HG03280 (cell line): ENCODE measurements around the gene EZH2.
A peak's percentile ranks its signal among the peaks of the same experiment; 100 is the strongest.

Experiments used
- ATAC-seq: cut with Tn5 transposase; IDR thresholded peaks from one replicate; pipeline ENCODE4 v1.9.1; 2021; ENCODE audit warnings: mild to moderate bottlenecking, moderate library complexity; ENCODE audit not compliant: unreplicated experiment

EZH2 gene

GRCh38 chr7:148901178-148901577 is 17.1 kb upstream of the EZH2 start:
- ATAC-seq, result no peak

GRCh38 chr7:148898845-148899484 is 14.9 kb upstream of the EZH2 start:
- ATAC-seq, result no peak

GRCh38 chr7:148894591-148894990 is 10.5 kb upstream of the EZH2 start:
- no peak for ATAC-seq

GRCh38 chr7:148893071-148893470 is 9.0 kb upstream of the EZH2 start:
- ATAC-seq, result no peak

GRCh38 chr7:148888300-148888699 is 4.2 kb upstream of the EZH2 start:
- ATAC-seq, result no peak

- no peak for ATAC-seq
Measured at GRCh38 chr7:148886844-148887243, 2.8 kb upstream of the EZH2 start.

GRCh38 chr7:148884299-148885022 is 370 bp upstream of the EZH2 start:
- peak; percentile 89 for ATAC-seq

GRCh38 chr7:148883266-148884048 is 634 bp downstream of the EZH2 start:
- peak; percentile 24 for ATAC-seq

GRCh38 chr7:148882841-148883265 is 1.2 kb downstream of the EZH2 start:
- no peak for ATAC-seq

- no peak for ATAC-seq
Measured at GRCh38 chr7:148882192-148882591, 1.9 kb downstream of the EZH2 start.

- ATAC-seq, result no peak
Measured at GRCh38 chr7:148878317-148878716, 5.8 kb downstream of the EZH2 start.

- no peak for ATAC-seq
Measured at GRCh38 chr7:148877517-148877916, 6.6 kb downstream of the EZH2 start.

- ATAC-seq, result no peak
Measured at GRCh38 chr7:148872188-148872587, 11.9 kb downstream of the EZH2 start.

- ATAC-seq, result no peak
Measured at GRCh38 chr7:148871551-148871950, 12.5 kb downstream of the EZH2 start.

GRCh38 chr7:148871030-148871429 is 13.1 kb downstream of the EZH2 start:
- no peak for ATAC-seq

GRCh38 chr7:148868378-148868674 is 15.8 kb downstream of the EZH2 start:
- no peak for ATAC-seq

GRCh38 chr7:148867596-148868377 is 16.3 kb downstream of the EZH2 start:
- no peak for ATAC-seq

GRCh38 chr7:148866362-148866761 is 17.7 kb downstream of the EZH2 start:
- ATAC-seq, result no peak

- ATAC-seq, result no peak
Measured at GRCh38 chr7:148865283-148865682, 18.8 kb downstream of the EZH2 start.

- no peak for ATAC-seq
Measured at GRCh38 chr7:148863324-148863723, 20.8 kb downstream of the EZH2 start.

GRCh38 chr7:148862481-148862880 is 21.6 kb downstream of the EZH2 start:
- no peak for ATAC-seq
